ENCODE data around the gene NEU4. TPM values are rescaled to one million over a fixed set of nuclear protein-coding genes. Genes with fewer than 3 reads are reported as not detected.

NEU4 gene
- total RNA-seq, 2 donors from 2014 or later = 0.38 TPM; not detected in 1

Other genes with a start within 250 kb of the NEU4 start
- gene THAP4, start 172.0 kb upstream of the NEU4 start, total RNA-seq = 10 to 100 TPM; 31.2 to 32.1 TPM
- gene ATG4B, start 171.5 kb upstream of the NEU4 start, total RNA-seq = 10 to 100 TPM; 43.7 to 52.1 TPM
- 10 to 100 TPM; 12.8 to 14.8 TPM for gene DTYMK, start 122.4 kb upstream of the NEU4 start, total RNA-seq
- gene ING5, start 107.2 kb upstream of the NEU4 start, total RNA-seq = 10 to 100 TPM; 17.5 to 18.6 TPM
- gene D2HGDH, start 74.6 kb upstream of the NEU4 start, total RNA-seq = 10 to 100 TPM; 12.4 to 18.8 TPM
- not detected for gene GAL3ST2, start 32.4 kb upstream of the NEU4 start, total RNA-seq
- gene PDCD1, start 49.7 kb downstream of the NEU4 start, total RNA-seq = under 1 TPM in 1 of 2 donors, not detected in 1; 0.38 TPM
- gene RTP5, start 60.5 kb downstream of the NEU4 start, total RNA-seq = under 1 TPM in 1 of 2 donors, not detected in 1; 0.10 TPM